SU-DHL-6 (cell line): Measurements from ENCODE around the gene KY.

ENCODE experiments used
- CTCF ChIP-seq: fragments of 200-600 bp; sonication (generic); IDR thresholded peaks from one replicate; pipeline ENCODE4 v1.5.1; 2017; ENCODE audit warnings: antibody characterized with exemption, mild to moderate bottlenecking, low read length, moderate library complexity; ENCODE audit not compliant: insufficient read depth, poor library complexity, severe bottlenecking
- EZH2phosphoT487 ChIP-seq: fragments of 200-600 bp; sonication (generic), shearing (Covaris generic); conservative IDR thresholded peaks from 2 replicates; pipeline ENCODE4 v1.6.1; 2018; ENCODE audit warnings: mild to moderate bottlenecking, antibody characterized with exemption, low read length, moderate library complexity, mixed read lengths

- TF ChIP-seq CTCF (no peak), EZH2phosphoT487 (no peak)
Measured at GRCh38 chr3:134607054-134608022, 43.5 kb downstream of the KY start.
